HG03025 (cell line): ENCODE results near the gene TMEM115.
"Not testable (repeated sequence)": the region's sequence is repeated elsewhere in the genome, so short reads cannot be mapped to it uniquely, and the experiment has no call there.

Experiments used
- ATAC-seq: cut with Tn5 transposase; IDR thresholded peaks from one replicate; pipeline ENCODE4 v1.9.1; 2021; ENCODE audit warnings: mild to moderate bottlenecking, moderate library complexity; ENCODE audit not compliant: unreplicated experiment, low FRiP score

TMEM115 gene

DNA sequence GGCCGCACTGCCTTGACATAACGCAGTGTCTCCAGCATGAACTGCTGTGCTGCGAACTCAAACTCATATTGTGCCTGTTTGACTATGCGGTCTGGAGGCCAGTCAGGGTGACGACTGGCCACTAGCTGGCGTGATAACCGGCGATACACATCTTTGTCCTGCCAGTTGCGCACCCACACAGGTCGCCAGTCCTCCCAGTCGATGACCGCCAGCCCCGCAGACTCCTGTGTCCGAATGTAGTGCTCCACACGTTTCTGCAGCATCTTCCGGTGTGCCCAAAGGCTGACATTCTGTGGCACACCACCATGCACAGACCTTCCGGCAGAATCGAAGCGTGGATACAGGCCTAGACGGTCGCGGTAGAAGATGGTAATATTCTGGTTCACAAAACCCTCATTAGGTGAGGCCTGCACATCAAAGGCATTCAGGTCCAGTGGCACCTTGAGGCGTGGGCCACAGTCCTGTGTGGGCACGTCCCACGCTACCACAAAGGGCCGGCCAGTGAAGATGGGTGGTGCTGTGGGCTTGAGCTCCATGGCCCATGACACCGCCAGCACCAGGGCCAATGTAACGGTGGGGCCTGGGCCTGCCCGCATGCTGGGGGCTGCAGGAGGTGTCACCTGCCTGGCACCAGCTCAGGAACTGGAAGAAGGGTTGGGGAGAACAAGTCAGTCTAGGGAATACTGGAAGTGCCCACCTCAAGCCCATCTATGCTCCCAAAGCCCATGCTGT, 39.3 kb downstream of the TMEM115 start:
- no peak for ATAC-seq

DNA sequence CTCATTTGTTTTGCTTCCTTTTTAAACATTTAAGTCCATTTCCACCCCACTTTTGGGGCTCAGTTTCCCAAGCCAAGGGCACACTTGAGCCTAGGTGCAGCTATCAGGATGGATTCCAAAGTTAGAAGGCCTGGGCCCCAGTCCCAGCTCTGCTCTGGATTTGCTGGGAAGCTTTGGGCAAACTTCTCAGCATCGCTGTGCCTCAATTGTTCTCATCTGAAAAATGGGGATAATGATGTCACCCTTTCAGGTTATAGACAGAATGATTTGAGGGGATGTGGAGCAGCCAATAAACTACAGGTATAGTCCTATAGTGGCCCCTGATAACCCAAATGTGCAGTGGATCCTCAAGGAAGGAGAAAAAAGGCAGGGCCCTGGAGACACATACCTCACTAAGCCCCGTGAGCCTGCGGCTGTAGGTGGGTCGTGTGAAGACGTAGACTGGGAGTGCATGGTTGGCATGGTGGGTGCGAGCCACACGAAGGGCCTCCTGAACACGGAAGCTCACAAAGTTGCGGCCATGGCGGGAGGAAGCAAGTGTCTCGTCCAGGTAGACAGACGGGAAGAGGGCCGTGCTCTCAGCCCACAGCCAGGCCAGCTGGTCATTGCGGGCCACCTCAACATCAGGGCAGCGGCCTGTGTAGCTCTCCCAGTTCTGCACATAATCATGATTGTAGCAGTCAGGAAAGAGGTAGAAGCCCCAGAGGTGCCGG, 40.0 kb downstream of the TMEM115 start:
- ATAC-seq = no peak

DNA sequence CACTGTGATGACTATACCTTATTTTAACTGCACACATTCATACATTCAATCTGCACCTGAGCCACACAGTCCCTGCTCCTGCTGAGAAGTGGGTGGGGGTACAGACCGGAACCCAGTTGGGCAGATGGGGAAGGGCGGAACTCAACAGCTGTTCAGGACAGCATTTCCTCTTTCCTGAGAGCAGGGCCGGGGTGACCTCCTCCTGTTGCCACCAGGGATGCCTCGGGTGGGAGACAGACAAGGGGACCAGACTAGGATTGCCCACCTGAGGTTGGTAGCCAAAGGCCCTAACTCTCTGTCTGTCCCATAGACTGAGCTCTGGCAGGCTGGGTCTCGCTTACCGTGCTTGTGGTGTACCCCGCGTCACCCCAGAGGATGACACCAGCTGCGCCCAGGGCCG, 40.7 kb downstream of the TMEM115 start:
- no peak for ATAC-seq

- no peak for ATAC-seq
Measured at GRCh38 chr3:50318163-50318562, 41.2 kb downstream of the TMEM115 start.

- ATAC-seq = no peak
Measured at GRCh38 chr3:50317300-50317699, 42.0 kb downstream of the TMEM115 start.

GRCh38 chr3:50316657-50317242, 42.6 kb downstream of the TMEM115 start:
- no peak for ATAC-seq

- no peak for ATAC-seq
Measured at GRCh38 chr3:50314816-50315215, 44.5 kb downstream of the TMEM115 start.

DNA sequence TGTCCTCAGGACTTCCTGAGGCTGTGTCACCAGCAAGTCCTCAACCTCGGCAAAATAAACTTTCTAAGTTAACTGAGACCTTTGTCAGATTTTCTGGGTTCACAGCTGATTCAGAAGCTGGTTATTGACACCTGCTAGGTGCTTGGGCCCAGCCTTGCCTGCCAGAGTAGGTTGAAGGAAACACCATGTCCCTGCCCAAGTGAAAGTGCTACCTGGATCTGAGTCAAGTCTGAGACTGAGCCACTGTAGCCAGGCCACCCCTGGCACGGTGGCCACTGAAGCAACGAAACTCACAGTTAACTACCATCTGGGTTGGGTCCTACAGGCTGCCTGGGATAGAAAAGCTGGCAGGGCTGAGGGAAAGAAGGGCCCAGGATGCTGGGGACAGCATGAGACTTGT, 45.0 kb downstream of the TMEM115 start:
- no peak for ATAC-seq

DNA sequence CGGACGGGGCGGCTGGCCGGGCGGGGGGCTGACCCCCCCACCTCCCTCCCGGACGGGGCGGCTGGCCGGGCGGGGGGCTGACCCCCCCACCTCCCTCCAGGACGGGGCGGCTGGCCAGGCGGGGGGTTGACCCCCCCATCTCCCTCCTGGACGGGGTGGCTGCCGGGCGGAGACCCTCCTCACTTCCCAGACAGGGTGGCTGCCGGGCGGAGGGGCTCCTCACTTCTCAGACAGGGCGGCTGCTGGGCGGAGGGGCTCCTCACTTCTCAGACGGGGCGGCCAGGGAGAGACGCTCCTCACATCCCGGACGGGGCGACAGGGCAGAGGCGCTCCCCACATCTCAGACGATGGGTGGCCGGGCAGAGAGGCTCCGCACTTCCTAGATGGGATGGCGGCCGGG, 47.3 kb downstream of the TMEM115 start:
- not testable (repeated sequence) for ATAC-seq
